ENCODE results near the gene POLD2.
A peak's percentile ranks its signal among the peaks of the same experiment; 100 is the strongest.
"Not testable (repeated sequence)": the region's sequence is repeated elsewhere in the genome, so short reads cannot be mapped to it uniquely, and the experiment has no call there.

The POLD2 gene

DNA sequence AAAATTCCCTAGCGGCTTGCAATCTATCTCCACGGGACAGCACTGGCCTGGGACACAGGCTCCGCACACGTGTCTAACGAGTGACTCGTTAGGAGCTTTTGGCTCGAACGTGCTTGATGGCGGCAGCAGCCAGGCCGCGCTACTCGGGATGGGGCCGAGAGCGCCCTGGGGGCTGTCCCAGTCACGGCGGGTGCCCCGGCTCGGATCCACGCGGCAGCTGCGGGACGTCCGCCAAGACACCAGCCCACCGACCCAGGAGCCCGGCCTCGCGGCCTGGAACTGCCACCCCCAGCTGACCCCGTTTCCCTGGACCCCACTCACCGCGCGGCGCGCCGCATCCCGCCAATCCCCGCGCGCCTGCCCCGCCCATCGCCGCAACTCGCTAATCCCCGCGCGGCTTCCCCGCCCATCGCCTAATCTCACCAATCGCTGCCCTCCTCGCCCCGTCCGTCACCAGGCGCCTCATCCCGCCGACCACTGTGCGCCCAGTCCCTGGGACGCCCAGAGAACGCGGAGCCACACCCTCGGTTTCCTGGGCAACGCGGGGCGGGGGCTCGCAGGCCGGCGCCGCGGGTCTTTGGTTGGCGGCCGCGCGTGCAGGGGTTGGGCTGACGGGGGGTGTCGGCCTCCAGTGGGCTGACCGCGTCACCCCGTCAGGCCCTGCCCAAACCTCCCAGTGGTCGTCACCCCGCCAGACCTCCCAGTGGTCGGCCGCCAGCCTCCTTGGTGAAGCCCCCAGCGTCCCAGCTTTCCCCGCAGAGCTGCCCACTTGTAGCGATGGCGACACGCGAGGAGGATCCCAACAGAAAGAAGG lies at the start of gene POLD2:
POLD2 (minus strand) TSS at position 359 of the 814 bp plus-strand sequence. CDS start 1,495 bp downstream, outside the sequence.
- DNase-seq (ENCODE audit: low spot score), result peak; percentile 96

DNA sequence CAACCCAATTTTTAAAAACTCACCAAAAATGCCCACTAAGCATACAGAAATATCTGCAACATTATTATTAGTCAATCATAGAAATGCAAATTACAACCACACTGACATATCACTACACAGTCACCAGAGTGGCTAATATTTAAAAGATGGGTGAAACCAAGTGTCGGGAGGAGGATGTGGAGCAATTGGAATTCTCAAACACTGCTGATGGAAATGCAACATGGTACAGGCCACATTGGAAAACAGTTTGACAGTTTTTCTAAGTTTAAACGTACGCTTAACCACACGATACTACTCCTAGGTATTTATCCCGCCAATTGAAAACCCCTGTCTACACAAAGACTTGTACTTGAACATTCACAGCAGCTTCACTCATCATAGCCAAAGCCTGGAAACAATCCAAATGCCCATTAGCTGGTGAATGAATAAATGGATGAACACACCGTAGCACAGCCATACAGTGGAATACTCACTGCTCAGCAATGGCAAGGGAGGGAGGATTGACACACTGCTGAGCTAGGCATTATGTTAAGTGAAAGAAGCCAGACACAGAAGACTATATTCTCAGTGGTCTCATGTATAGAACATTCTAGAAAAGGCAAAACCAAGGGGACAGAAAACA lies 49.6 kb upstream of the POLD2 start:
- no peak for DNase-seq (ENCODE audit: low spot score)

DNA sequence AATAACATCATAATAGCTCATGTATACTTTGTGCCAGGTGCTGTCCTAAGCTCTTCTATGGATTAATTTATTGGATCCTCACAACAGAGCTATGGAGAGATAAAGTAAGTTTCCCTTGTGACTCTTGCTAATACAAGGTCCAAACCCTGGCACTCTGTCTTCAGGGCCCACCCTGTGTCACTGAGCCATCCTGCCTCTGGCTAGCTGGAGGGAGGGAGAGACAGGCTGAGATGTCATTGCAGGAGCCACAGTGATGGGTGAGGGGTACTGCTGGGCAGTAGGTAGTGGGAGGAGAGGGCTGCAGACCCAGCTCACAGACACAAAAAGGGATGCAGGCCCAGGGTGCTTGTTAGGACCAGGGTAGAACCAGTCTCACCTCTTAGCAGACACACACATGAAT lies 49.0 kb upstream of the POLD2 start:
- DNase-seq (ENCODE audit: low spot score), result no peak

DNA sequence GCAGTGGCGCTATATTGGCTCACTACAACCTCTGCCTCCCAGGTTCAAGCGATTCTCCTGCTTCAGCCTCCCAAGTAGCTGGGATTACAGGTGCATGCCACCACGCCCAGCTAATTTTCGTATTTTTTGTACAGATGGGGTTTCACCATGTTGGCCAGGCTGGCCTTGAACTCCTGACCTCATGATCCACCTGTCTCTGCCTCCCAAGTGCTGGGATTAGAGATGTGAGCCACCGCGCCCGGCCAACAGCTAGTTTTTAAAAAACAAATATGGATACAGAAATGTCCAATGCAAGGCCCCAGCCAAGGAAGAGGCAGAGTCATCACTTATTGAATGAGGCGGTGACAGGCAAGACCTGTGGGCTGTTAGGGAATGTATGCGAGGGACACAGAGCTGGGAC lies 48.6 kb upstream of the POLD2 start:
- DNase-seq (ENCODE audit: low spot score), result not testable (repeated sequence)

DNA sequence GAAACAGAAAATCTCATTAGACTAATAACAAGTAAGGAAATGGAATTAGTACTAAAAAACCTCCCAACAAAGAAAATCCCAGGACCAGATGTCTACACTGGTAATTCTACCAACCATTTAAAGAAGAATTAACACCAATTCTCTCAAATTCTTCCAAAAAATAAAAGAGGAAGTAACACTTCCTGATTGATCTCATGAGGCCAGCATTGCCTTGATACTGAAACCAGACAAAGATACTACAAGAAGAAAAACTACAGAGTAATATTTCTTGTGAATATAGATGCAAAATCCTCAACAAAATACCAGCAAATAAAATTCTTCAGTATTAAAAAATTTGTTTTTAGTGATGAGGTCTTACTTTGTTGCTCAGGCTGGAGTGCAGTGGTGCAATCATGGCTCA lies 44.6 kb upstream of the POLD2 start:
- no peak for DNase-seq (ENCODE audit: low spot score)

- DNase-seq (ENCODE audit: low spot score), result no peak
Measured at GRCh38 chr7:44163591-44163990, 40.2 kb upstream of the POLD2 start.

- no peak for DNase-seq (ENCODE audit: low spot score)
Measured at GRCh38 chr7:44162785-44163395, 39.5 kb upstream of the POLD2 start.

GRCh38 chr7:44162179-44162578 lies 38.8 kb upstream of the POLD2 start:
- DNase-seq (ENCODE audit: low spot score), result no peak

GRCh38 chr7:44161371-44161770 lies 38.0 kb upstream of the POLD2 start:
- DNase-seq (ENCODE audit: low spot score), result no peak

GRCh38 chr7:44159824-44160630 lies 36.7 kb upstream of the POLD2 start:
- no peak for DNase-seq (ENCODE audit: low spot score)

GRCh38 chr7:44158873-44159631 lies 35.7 kb upstream of the POLD2 start:
- no peak for DNase-seq (ENCODE audit: low spot score)

DNA sequence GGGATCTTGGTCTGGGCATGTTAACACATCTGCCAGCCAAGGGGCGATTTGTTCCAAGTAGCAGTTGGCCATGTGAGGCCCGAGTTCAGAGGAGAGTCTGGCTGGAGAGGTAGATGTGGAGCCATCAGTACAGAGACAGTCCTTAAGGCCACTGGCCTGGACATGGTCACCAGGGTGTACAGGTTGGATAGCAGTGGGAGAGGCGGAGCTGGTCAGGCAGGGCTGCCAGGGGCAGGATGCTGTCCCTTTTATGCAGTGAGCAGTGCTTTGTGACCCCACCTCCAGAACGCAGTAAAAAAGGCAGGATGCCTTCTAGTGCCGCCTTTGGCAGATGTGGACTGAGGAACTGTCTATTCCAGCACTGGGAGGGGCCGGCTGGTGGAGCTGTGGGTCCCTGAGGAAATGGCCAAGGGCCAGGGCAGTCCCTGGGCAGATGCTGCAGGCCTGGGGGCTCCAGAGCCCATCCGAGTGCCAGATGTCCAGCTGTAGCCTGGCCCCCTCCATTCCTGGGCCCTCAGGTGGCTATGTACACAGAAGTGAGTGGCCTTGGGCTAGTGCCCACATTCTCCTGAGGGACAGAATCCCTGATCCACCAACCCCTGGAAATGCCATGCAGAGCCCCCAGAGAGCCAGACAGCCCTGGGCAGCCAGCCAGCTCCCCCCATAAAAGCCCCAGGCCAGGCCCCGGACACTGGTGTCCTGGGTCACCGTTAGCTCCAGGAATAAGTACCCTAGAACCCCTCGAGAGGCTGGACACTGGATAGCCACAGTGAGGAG lies 34.9 kb upstream of the POLD2 start:
- no peak for DNase-seq (ENCODE audit: low spot score)

- no peak for DNase-seq (ENCODE audit: low spot score)
Measured at GRCh38 chr7:44157116-44158080, 34.0 kb upstream of the POLD2 start.

GRCh38 chr7:44156453-44157010 lies 33.2 kb upstream of the POLD2 start:
- DNase-seq (ENCODE audit: low spot score), result no peak

- no peak for DNase-seq (ENCODE audit: low spot score)
Measured at GRCh38 chr7:44155191-44156185, 32.1 kb upstream of the POLD2 start.

- DNase-seq (ENCODE audit: low spot score), result no peak
Measured at GRCh38 chr7:44154703-44155102, 31.4 kb upstream of the POLD2 start.

- DNase-seq (ENCODE audit: low spot score), result no peak
Measured at GRCh38 chr7:44153948-44154335, 30.6 kb upstream of the POLD2 start.

Measured in kidney capillary endothelial cell (primary cell).